Smooth muscle cell (in vitro differentiated cells): ENCODE data around the gene GNAI3. TPM values are rescaled to one million over a fixed set of nuclear protein-coding genes. Genes with fewer than 3 reads are reported as not detected.
A peak's percentile ranks its signal among the peaks of the same experiment; 100 is the strongest.

Source experiments
- DNase-seq: peaks from one replicate; lab custom pipeline; 2025; ENCODE audit not compliant: unreplicated experiment; lab: John Stamatoyannopoulos, UW
- H2AFZ ChIP-seq: fragments of 200-600 bp; sonication (generic); 2 replicates; pipeline ENCODE4 v1.6.0; 2016; ENCODE audit warnings: antibody characterized with exemption, low read depth, mild to moderate bottlenecking
- H3F3A ChIP-seq: fragments of 200-600 bp; sonication (generic); 2 replicates; pipeline ENCODE4 v1.6.0; 2017; ENCODE audit warnings: antibody characterized with exemption, low read depth
- H3K27ac ChIP-seq: fragments of 200-600 bp; sonication (generic); 2 replicates; pipeline ENCODE4 v1.5.1; 2016; ENCODE audit warnings: low read depth, mild to moderate bottlenecking
- H3K27me3 ChIP-seq: fragments of 200-600 bp; sonication (generic); 2 replicates; pipeline ENCODE4 v1.6.1; 2016; ENCODE audit warnings: low read depth, mild to moderate bottlenecking
- H3K36me3 ChIP-seq: fragments of 200-600 bp; sonication (generic); 2 replicates; pipeline ENCODE4 v1.5.1; 2016; ENCODE audit warnings: low read depth
- H3K4me1 ChIP-seq: fragments of 200-600 bp; sonication (generic); 2 replicates; pipeline ENCODE4 v1.5.1; 2016; ENCODE audit warnings: low read depth
- H3K4me2 ChIP-seq: fragments of 200-600 bp; sonication (generic); 2 replicates; pipeline ENCODE4 v1.6.0; 2016; ENCODE audit warnings: mild to moderate bottlenecking
- H3K4me3 ChIP-seq: fragments of 200-600 bp; sonication (generic); 2 replicates; pipeline ENCODE4 v1.5.1; 2016; ENCODE audit warnings: mild to moderate bottlenecking
- H3K79me2 ChIP-seq: fragments of 200-600 bp; sonication (generic); 2 replicates; pipeline ENCODE4 v1.6.0; 2016; ENCODE audit warnings: low read depth, mild to moderate bottlenecking
- H3K9ac ChIP-seq: fragments of 200-600 bp; sonication (generic); 2 replicates; pipeline ENCODE4 v1.6.0; 2016; ENCODE audit warnings: low read depth
- H3K9me3 ChIP-seq: fragments of 200-600 bp; sonication (generic); replicated peaks from 2 replicates; pipeline ENCODE4 v1.5.1; 2016; ENCODE audit warnings: low read depth
- H4K20me1 ChIP-seq: fragments of 200-600 bp; sonication (generic); 2 replicates; pipeline ENCODE4 v1.6.0; 2016; ENCODE audit warnings: low read depth
- CTCF ChIP-seq: fragments of 200-600 bp; sonication (generic); IDR thresholded peaks from 2 replicates; pipeline ENCODE4 v1.5.1; 2017; ENCODE audit warnings: borderline replicate concordance, mild to moderate bottlenecking, antibody characterized with exemption; ENCODE audit not compliant: insufficient read depth, poor library complexity, severe bottlenecking
- WGBS: methylation state at CpG from one replicate; pipeline ENCODE4 v1.1.7; 2016; ENCODE audit warnings: low lambda C conversion rate; 5-methylcytosine and 5-hydroxymethylcytosine counted together
- polyA plus RNA-seq: library from polyadenylated mRNA; unstranded; fragments of >200 nt; fragmentation: Nextera tagmentation; extraction: Ambion mirVana; gene quantifications from 2 replicates; pipeline ENCODE4 v1.2.1, GENCODE V29; 2016
- total RNA-seq: library from RNA; depleted of rRNA; stranded (reverse); fragments of >200 nt; gene quantifications from 2 replicates; pipeline ENCODE4 v1.2.3, GENCODE V29; 2014

GNAI3 gene
- total and polyA plus RNA-seq, 2 experiments from 2014 or later, result 11.4 to 15.4 TPM

- Histone ChIP-seq H4K20me1 (peaks cover 100% of the 10 kb centered on the region), H3K27me3 (no peaks in the 10 kb centered on the region), H3K4me3 (no peak overlapping the region), H2AFZ (no peak overlapping the region), H3K27ac (no peak overlapping the region), H3K4me1 (peaks cover 34% of the 10 kb centered on the region), H3K9me3 (no peaks in the 10 kb centered on the region), H3K36me3 (no peaks in the 10 kb centered on the region), H3K9ac (no peak overlapping the region), H3K4me2 (no peak overlapping the region), H3F3A (peaks cover 8% of the 10 kb centered on the region), H3K79me2 (peaks cover 100% of the 10 kb centered on the region)
- DNase-seq, result no peak
- 98% methylated on average over 4 of the region's 4 CpGs for WGBS
- no peak for TF ChIP-seq CTCF
Measured at GRCh38 chr1:109567877-109568672, 19.7 kb downstream of the GNAI3 start.

GRCh38 chr1:109569323-109569722 lies 20.9 kb downstream of the GNAI3 start:
- Histone ChIP-seq H3K4me1 (peaks cover 21% of the 10 kb centered on the region), H3F3A (peaks cover 3% of the 10 kb centered on the region), H3K79me2 (peaks cover 100% of the 10 kb centered on the region), H3K4me2 (peak overlapping the region; percentile 1), H3K27me3 (no peaks in the 10 kb centered on the region), H3K9me3 (no peaks in the 10 kb centered on the region), H3K4me3 (no peak overlapping the region), H2AFZ (no peak overlapping the region), H3K27ac (peak overlapping the region; percentile 64), H3K9ac (no peak overlapping the region), H3K36me3 (no peaks in the 10 kb centered on the region), H4K20me1 (peaks cover 100% of the 10 kb centered on the region)
- WGBS, result 96% methylated on average over 1 of the region's 1 CpG
- DNase-seq, result no peak
- TF ChIP-seq CTCF, result no peak

- H4K20me1 ChIP-seq, result peaks cover 99% of the 10 kb centered on the region
- no peaks in the 10 kb centered on the region for H3K9me3 ChIP-seq
- H3K27me3 ChIP-seq, result no peaks in the 10 kb centered on the region
Measured at GRCh38 chr1:109570414-109570813, 22.0 kb downstream of the GNAI3 start.

More at GRCh38 chr1:109570414-109570813, 22.0 kb downstream of the GNAI3 start:
- WGBS, result 61% methylated on average over 3 of the region's 3 CpGs
- peak overlapping the region; percentile 64 for H3K27ac ChIP-seq
- peaks cover 100% of the 10 kb centered on the region for H3K79me2 ChIP-seq
- peaks cover 13% of the 10 kb centered on the region for H3K4me1 ChIP-seq
- no peak overlapping the region for H3K9ac ChIP-seq
- no peak overlapping the region for H3K4me3 ChIP-seq
- H3F3A ChIP-seq, result peaks cover 3% of the 10 kb centered on the region
- no peak overlapping the region for H2AFZ ChIP-seq
- no peak for TF ChIP-seq CTCF
- H3K36me3 ChIP-seq, result no peaks in the 10 kb centered on the region
- peak overlapping the region; percentile 1 for H3K4me2 ChIP-seq
- DNase-seq, result no peak
